Fibroblast of peridontal ligament (primary cell): ENCODE measurements around the gene RAMAC.
"Not testable (repeated sequence)": the region's sequence is repeated elsewhere in the genome, so short reads cannot be mapped to it uniquely, and the experiment has no call there.

Source experiments
- DNase-seq: peaks from one replicate; pipeline ENCODE4 v3.0.0-alpha.2; 2010; ENCODE audit errors: extremely low read depth

The RAMAC gene

GRCh38 chr15:82968066-82968465 lies 17.9 kb upstream of the RAMAC start:
- peak; percentile 85 for DNase-seq

- DNase-seq = no peak
These were observed 16.7 kb upstream of the RAMAC start for GRCh38 chr15:82969353-82969752.

GRCh38 chr15:82970078-82970686 lies 15.8 kb upstream of the RAMAC start:
- DNase-seq = no peak

GRCh38 chr15:82970696-82971095 lies 15.3 kb upstream of the RAMAC start:
- no peak for DNase-seq

- no peak for DNase-seq
These were observed 14.6 kb upstream of the RAMAC start for GRCh38 chr15:82971218-82971984.

GRCh38 chr15:82972990-82973389 lies 13.0 kb upstream of the RAMAC start:
- peak; percentile 14 for DNase-seq

GRCh38 chr15:82977076-82977475 lies 8.9 kb upstream of the RAMAC start:
- DNase-seq = no peak

GRCh38 chr15:82978438-82978837 lies 7.6 kb upstream of the RAMAC start:
- DNase-seq = no peak

- DNase-seq = no peak
These were observed 6.3 kb upstream of the RAMAC start for GRCh38 chr15:82979726-82980125.

- DNase-seq = no peak
These were observed 5.0 kb upstream of the RAMAC start for GRCh38 chr15:82980981-82981380.

GRCh38 chr15:82986442-82986780 lies 401 bp downstream of the RAMAC start:
- DNase-seq = peak; percentile 32

- no peak for DNase-seq
These were observed 6.5 kb downstream of the RAMAC start for GRCh38 chr15:82992436-82992998.

GRCh38 chr15:82993144-82993543 lies 7.1 kb downstream of the RAMAC start:
- DNase-seq = no peak

GRCh38 chr15:82995076-82995475 lies 9.1 kb downstream of the RAMAC start:
- no peak for DNase-seq

GRCh38 chr15:82995938-82996337 lies 9.9 kb downstream of the RAMAC start:
- DNase-seq = peak; percentile 15

GRCh38 chr15:82999426-82999825 lies 13.4 kb downstream of the RAMAC start:
- DNase-seq = peak; percentile 16

- DNase-seq = peak; percentile 86
These were observed 14.1 kb downstream of the RAMAC start for GRCh38 chr15:82999905-83000671.

GRCh38 chr15:83000672-83001031 lies 14.6 kb downstream of the RAMAC start:
- not testable (repeated sequence) for DNase-seq

- peak; percentile 82 for DNase-seq
These were observed 24.8 kb downstream of the RAMAC start for GRCh38 chr15:83010709-83011270.

GRCh38 chr15:83011271-83012075 lies 25.5 kb downstream of the RAMAC start, which contains the start of gene C15orf40:
Gene C15orf40 (minus strand): TSS chr15:83011639. CDS start chr15:83011607, 32 bp downstream.
- DNase-seq = peak; percentile 85

- no peak for DNase-seq
These were observed 26.0 kb downstream of the RAMAC start for GRCh38 chr15:83012076-83012426.
